Nephron (organoid): ENCODE data around the gene DIDO1.

Source experiments
- H3K27ac Mint-ChIP-seq, 3 experiments: 2 replicates each; pipeline ENCODE4 v1.8.0; 2020; ENCODE audit warnings: mixed read lengths in 3 of 3, mild to moderate bottlenecking in 2 of 3, moderate library complexity in 1 of 3
- H3K27me3 Mint-ChIP-seq: 2 replicates; pipeline ENCODE4 v1.8.0; 2021; ENCODE audit warnings: low read depth, mild to moderate bottlenecking, moderate library complexity, mixed read lengths
- H3K36me3 Mint-ChIP-seq: 2 replicates; pipeline ENCODE4 v1.8.0; 2020; ENCODE audit warnings: low read depth, mixed read lengths
- H3K4me1 Mint-ChIP-seq: 2 replicates; pipeline ENCODE4 v1.8.0; 2020; ENCODE audit warnings: mixed read lengths
- H3K4me3 Mint-ChIP-seq, 3 experiments: 2 replicates each; pipeline ENCODE4 v1.8.0; 2020; ENCODE audit warnings: mild to moderate bottlenecking in 3 of 3, mixed read lengths in 3 of 3, moderate library complexity in 2 of 3
- H3K9me3 Mint-ChIP-seq: 2 replicates; pipeline ENCODE4 v1.8.0; 2020; ENCODE audit warnings: mixed read lengths
- TF ChIP-seq, protein P1 (sequence below), 3 experiments: fragments of 200-600 bp; sonication (generic); IDR thresholded peaks; one replicate each; pipeline ENCODE4 v1.5.0; 2021; ENCODE audit warnings: antibody characterized with exemption in 3 of 3; ENCODE audit not compliant: unreplicated experiment in 3 of 3

DIDO1 gene

DNA sequence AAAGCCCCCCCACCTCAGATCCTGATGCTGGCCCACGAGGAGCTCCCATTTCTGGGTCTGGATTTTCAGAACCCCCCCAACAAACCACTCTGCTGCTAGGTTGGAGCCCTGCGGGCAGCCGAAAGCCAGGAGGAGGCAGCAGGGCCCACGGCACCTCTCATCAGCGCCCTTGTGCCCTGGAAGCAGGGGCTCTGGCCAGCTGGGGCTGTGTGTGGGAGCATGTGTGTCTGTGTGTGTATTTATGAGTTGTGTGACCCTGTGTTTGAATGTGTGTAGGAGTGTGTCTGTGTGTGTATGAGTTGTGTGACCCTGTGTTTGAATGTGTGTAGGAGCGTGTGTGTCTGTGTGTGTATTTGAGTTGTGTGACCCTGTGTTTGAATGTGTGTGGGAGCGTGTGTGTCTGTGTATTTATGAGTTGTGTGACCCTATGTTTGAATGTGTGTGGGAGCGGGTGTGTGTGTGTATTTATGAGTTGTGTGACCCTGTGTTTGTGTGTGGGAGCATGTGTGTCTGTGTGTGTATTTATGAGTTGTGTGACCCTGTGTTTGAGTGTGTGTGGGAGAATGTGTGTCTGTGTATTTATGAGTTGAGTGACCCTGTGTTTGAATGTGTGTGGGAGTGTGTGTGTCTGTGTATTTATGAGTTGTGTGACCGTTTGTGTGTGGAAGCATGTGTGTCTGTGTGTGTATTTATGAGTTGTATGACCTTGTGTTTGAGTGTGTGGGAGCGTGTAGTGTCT is 45.1 kb upstream of the DIDO1 start:
- H3K4me3 Mint-ChIP-seq = peak overlapping the region; percentile 2 to 34 (median 10)
- H3K4me1 Mint-ChIP-seq = peaks cover 16% of the 10 kb centered on the region
- H3K36me3 Mint-ChIP-seq = no peaks in the 10 kb centered on the region
- TF ChIP-seq, protein P1, sequence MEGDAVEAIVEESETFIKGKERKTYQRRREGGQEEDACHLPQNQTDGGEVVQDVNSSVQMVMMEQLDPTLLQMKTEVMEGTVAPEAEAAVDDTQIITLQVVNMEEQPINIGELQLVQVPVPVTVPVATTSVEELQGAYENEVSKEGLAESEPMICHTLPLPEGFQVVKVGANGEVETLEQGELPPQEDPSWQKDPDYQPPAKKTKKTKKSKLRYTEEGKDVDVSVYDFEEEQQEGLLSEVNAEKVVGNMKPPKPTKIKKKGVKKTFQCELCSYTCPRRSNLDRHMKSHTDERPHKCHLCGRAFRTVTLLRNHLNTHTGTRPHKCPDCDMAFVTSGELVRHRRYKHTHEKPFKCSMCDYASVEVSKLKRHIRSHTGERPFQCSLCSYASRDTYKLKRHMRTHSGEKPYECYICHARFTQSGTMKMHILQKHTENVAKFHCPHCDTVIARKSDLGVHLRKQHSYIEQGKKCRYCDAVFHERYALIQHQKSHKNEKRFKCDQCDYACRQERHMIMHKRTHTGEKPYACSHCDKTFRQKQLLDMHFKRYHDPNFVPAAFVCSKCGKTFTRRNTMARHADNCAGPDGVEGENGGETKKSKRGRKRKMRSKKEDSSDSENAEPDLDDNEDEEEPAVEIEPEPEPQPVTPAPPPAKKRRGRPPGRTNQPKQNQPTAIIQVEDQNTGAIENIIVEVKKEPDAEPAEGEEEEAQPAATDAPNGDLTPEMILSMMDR (IDR thresholded peaks at IDR 0.05; ENCODE audit: unreplicated experiment in 3 of 3) = no peak
- H3K27ac Mint-ChIP-seq = no peak overlapping the region
- peaks cover 63% of the 10 kb centered on the region for H3K27me3 Mint-ChIP-seq
- H3K9me3 Mint-ChIP-seq = peaks cover 5% of the 10 kb centered on the region

DNA sequence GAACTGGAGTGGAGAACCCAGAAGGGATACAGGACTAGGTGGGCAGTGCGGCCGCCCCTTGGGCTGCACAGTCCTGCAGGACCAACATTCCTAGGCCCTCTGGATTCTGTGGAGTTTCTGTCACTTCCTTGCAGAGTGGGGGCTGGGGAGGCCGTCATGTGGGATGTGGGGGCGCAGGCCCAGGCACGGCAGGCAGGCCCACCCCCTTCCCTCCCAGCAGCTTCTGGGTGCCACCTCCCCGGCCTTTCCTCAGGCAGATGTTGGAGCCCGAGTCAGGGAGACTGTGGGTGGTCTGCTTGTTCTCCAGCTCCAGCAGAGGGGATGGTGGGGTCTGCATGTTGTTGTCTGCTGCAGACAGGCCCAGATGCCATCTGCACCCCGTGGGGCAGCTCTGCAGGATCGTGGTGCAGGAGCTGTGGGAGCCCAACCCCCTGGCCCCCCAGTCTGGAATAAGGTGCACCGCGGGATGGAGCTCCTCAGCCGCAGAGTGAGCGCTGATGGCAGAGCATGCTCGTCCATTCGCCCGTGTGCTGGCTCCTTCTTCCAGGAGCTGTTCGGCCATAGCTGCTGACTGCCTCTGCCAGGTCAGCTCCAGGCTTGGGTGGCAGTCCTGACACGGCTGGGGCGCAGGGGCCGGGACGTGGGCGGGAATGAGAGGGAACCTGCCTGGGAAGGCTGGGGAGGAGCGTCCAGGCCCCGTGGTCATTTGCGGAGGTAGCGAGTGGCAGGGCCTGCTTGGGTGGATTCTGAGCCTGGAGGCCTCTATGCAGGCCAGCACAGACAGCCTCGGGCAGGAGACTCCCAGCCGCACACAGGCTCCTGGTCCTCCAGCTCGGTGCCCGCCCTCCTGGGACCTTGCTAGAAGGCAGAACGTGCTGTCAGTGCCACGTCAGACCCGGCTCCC is 44.3 kb upstream of the DIDO1 start:
- no peak overlapping the region for H3K4me3 Mint-ChIP-seq
- H3K4me1 Mint-ChIP-seq = peaks cover 11% of the 10 kb centered on the region
- peaks cover 55% of the 10 kb centered on the region for H3K27me3 Mint-ChIP-seq
- TF ChIP-seq, protein P1 (IDR thresholded peaks at IDR 0.05; ENCODE audit: unreplicated experiment in 3 of 3) = no peak
- no peak overlapping the region for H3K27ac Mint-ChIP-seq
- H3K36me3 Mint-ChIP-seq = no peaks in the 10 kb centered on the region
- peaks cover 5% of the 10 kb centered on the region for H3K9me3 Mint-ChIP-seq

DNA sequence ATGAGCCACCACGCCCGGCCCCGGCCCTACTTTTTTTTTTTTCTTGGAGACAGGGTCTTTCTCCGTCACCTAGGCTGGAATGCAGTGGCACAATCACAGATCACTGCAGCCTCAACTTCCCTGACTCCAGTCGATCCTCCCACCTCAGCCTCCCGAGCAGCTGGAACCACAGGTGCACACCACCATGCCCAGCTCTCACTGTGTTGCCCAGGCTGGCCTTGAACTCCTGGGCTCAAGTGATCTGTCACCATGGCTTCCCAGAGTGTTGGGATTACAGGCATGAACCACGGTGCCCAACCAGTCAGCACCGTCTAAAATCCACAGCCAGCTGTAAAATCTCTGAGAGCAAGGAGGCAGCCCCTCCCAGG is 43.6 kb upstream of the DIDO1 start:
- Mint-ChIP-seq H3K27me3 (peaks cover 48% of the 10 kb centered on the region), H3K4me1 (peaks cover 11% of the 10 kb centered on the region), H3K4me3 (no peak overlapping the region), H3K9me3 (peaks cover 5% of the 10 kb centered on the region), H3K36me3 (no peaks in the 10 kb centered on the region), H3K27ac (no peak overlapping the region)
- TF ChIP-seq, protein P1 (IDR thresholded peaks at IDR 0.05; ENCODE audit: unreplicated experiment in 3 of 3) = no peak

DNA sequence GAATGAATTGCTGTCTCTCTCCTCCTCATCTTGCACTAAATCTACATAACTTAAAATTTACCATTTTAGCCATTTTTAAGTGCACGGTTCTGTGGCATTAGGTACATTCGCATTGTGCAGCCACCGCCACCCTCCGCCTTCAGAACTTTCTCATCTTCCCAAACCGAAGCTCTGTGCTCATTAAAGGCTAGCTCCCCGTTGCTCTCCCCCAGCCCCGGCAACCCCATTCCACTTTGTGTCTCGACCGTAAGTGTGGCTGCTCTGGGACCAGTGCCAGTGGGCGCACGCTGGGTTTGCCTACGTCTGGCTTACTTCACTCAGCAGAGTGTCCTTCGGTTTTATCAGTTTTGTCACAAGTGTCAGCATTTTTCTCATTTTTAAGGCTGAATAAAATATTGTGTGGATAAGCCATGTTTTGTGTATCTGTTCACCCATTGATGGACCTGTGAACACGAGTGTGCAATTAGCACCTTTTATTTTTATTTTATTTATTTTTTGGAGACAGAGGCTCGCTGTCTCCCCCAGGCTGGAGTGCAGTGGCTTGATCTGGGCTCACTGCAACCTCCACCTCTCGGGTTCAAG is 43.0 kb upstream of the DIDO1 start:
- H3K4me3 Mint-ChIP-seq = no peak overlapping the region
- H3K9me3 Mint-ChIP-seq = peaks cover 4% of the 10 kb centered on the region
- peaks cover 42% of the 10 kb centered on the region for H3K27me3 Mint-ChIP-seq
- H3K36me3 Mint-ChIP-seq = no peaks in the 10 kb centered on the region
- no peak overlapping the region for H3K27ac Mint-ChIP-seq
- TF ChIP-seq, protein P1 (IDR thresholded peaks at IDR 0.05; ENCODE audit: unreplicated experiment in 3 of 3) = no peak
- H3K4me1 Mint-ChIP-seq = peaks cover 11% of the 10 kb centered on the region

DNA sequence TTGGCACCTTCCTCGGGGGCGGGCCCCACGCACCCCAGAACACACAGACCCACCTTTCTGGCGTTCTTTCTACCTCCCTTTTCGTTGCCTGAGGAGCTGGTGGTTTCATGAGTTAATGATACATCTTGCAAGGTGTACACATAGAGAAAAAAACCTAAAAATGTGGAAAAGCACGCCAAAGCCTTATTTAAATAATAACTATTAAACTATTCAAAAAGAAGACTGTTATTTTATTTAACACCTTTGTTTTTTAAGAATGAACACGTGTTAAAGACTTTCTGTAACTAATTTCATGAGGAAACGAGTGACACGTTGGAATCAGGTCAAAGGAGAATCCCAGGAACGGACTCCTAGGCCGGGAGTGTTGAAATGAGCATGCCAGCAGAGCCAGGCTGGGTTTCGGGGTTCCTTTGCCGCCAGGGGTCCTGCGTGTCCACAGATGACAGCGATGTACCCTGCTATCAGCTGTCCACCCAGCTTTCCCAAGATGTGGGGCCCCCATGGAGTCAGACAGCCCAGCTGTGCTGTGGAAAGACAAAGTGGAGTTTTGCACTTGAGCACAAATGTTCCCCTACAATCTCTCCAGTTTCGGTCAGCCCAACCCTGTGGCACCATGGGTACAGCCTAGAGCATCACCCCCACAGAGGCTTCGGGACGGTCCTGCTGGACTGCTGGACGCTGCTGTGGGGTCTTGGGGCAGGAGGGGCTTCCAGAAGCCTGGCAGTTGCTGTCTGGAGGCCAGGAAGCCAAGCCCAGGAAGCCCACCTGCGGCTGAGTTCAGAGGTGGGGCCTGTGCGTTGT is 42.3 kb upstream of the DIDO1 start:
- Mint-ChIP-seq H3K4me1 (peaks cover 11% of the 10 kb centered on the region), H3K4me3 (no peak overlapping the region), H3K27ac (no peak overlapping the region), H3K36me3 (no peaks in the 10 kb centered on the region), H3K27me3 (peaks cover 35% of the 10 kb centered on the region), H3K9me3 (peaks cover 2% of the 10 kb centered on the region)
- TF ChIP-seq, protein P1 (IDR thresholded peaks at IDR 0.05; ENCODE audit: unreplicated experiment in 3 of 3) = no peak
